ENCODE measurements around the gene RALGAPA1.

Gene RALGAPA1

GRCh38 chr14:35535483-35536112, 273.5 kb downstream of the RALGAPA1 start:
- H3K4me3 ChIP-seq (ENCODE audit: control insufficient read depth, low read depth, low read length), result peak overlapping the region; percentile 6
- no peak for TF ChIP-seq CTCF (conservative IDR thresholded peaks at IDR 0.05; ENCODE audit: control insufficient read depth, insufficient read depth, low read depth, low read length)
- no peak for DNase-seq (ENCODE audit: low read depth)

GRCh38 chr14:35534873-35535482, 274.1 kb downstream of the RALGAPA1 start:
- peak; percentile 60 for DNase-seq (ENCODE audit: low read depth)
- TF ChIP-seq CTCF (conservative IDR thresholded peaks at IDR 0.05; ENCODE audit: control insufficient read depth, insufficient read depth, low read depth, low read length), result no peak
- H3K4me3 ChIP-seq (ENCODE audit: control insufficient read depth, low read depth, low read length), result peak overlapping the region; percentile 6

- H3K4me3 ChIP-seq (ENCODE audit: control insufficient read depth, low read depth, low read length), result peak overlapping the region; percentile 50
- DNase-seq (ENCODE audit: low read depth), result no peak
- TF ChIP-seq CTCF (conservative IDR thresholded peaks at IDR 0.05; ENCODE audit: control insufficient read depth, insufficient read depth, low read depth, low read length), result no peak
These were observed 274.8 kb downstream of the RALGAPA1 start for GRCh38 chr14:35534208-35534872.

- peak within 1 kb of the TSS; percentile 50 for H3K4me3 ChIP-seq (ENCODE audit: control insufficient read depth, low read depth, low read length)
- DNase-seq (ENCODE audit: low read depth), result peak; percentile 21
- no peak for TF ChIP-seq CTCF (conservative IDR thresholded peaks at IDR 0.05; ENCODE audit: control insufficient read depth, insufficient read depth, low read depth, low read length)
These were observed 275.5 kb downstream of the RALGAPA1 start, which contains the start of gene INSM2 for GRCh38 chr14:35533357-35534207. TSS of gene INSM2 (plus strand) at chr14:35534164. CDS start at chr14:35534253, 89 bp downstream.

- DNase-seq (ENCODE audit: low read depth), result no peak
- TF ChIP-seq CTCF (conservative IDR thresholded peaks at IDR 0.05; ENCODE audit: control insufficient read depth, insufficient read depth, low read depth, low read length), result no peak
- H3K4me3 ChIP-seq (ENCODE audit: control insufficient read depth, low read depth, low read length), result peak overlapping the region; percentile 50
These were observed 276.2 kb downstream of the RALGAPA1 start for GRCh38 chr14:35532783-35533356.
